Measurements from ENCODE around the gene MAPK6. TPM values are rescaled to one million over a fixed set of nuclear protein-coding genes. Genes with fewer than 3 reads are reported as not detected.

MAPK6 gene
- total RNA-seq, 2 donors from 2014 or later: 80.2 to 81.6 TPM

DNA sequence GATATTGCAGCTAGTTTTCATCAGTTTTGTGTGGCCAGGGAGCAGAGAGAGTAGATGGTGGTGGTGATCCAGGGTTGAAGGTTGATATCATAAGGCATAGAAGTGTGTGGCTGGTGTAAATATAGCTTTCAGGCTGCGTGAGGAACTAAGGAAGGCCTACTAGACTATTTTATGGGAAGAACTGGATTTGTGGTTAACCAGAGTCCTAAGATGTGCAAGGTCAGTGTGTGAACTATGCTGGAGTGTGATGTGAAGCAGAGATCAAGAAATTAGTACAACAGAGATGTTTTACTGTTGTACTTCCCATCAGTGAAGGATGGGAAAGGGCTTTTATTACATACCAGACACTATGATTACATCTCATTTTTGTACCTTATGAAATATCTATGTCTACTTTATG is 41.5 kb downstream of the MAPK6 start:
- WGBS, 2 experiments (ENCODE audit: insufficient coverage in 1 of 2, insufficient read length in 1 of 2): 71 to 100% methylated on average over 1 of the region's 1 CpG
- no peak overlapping the region for H3K4me3 ChIP-seq (ENCODE audit: low read length)
- peaks cover 34% of the 10 kb centered on the region for H3K36me3 Mint-ChIP-seq (ENCODE audit: low read depth)
- no peak overlapping the region for H3K27ac ChIP-seq (ENCODE audit: low read depth, low read length)
- H3K4me1 Mint-ChIP-seq: no peaks in the 10 kb centered on the region
- no peaks in the 10 kb centered on the region for H3K4me1 ChIP-seq (ENCODE audit: control insufficient read depth, insufficient read depth, low read length)
- no peak overlapping the region for H3K27ac Mint-ChIP-seq
- no peak overlapping the region for H3K9ac ChIP-seq (ENCODE audit: extremely low read depth, low read length, poor library complexity, severe bottlenecking)
- H3K27me3 ChIP-seq (ENCODE audit: control insufficient read depth, insufficient read depth, low read length, poor library complexity, severe bottlenecking): no peaks in the 10 kb centered on the region
- no peaks in the 10 kb centered on the region for H3K9me3 ChIP-seq (ENCODE audit: control insufficient read depth, low read length)
- TF ChIP-seq, protein P1, sequence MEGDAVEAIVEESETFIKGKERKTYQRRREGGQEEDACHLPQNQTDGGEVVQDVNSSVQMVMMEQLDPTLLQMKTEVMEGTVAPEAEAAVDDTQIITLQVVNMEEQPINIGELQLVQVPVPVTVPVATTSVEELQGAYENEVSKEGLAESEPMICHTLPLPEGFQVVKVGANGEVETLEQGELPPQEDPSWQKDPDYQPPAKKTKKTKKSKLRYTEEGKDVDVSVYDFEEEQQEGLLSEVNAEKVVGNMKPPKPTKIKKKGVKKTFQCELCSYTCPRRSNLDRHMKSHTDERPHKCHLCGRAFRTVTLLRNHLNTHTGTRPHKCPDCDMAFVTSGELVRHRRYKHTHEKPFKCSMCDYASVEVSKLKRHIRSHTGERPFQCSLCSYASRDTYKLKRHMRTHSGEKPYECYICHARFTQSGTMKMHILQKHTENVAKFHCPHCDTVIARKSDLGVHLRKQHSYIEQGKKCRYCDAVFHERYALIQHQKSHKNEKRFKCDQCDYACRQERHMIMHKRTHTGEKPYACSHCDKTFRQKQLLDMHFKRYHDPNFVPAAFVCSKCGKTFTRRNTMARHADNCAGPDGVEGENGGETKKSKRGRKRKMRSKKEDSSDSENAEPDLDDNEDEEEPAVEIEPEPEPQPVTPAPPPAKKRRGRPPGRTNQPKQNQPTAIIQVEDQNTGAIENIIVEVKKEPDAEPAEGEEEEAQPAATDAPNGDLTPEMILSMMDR (conservative IDR thresholded peaks at IDR 0.05): no peak
- H3K4me3 Mint-ChIP-seq: no peak overlapping the region
- H3K27me3 Mint-ChIP-seq (ENCODE audit: insufficient read depth): no peaks in the 10 kb centered on the region
- no peaks in the 10 kb centered on the region for H3K9me3 Mint-ChIP-seq
- H3K36me3 ChIP-seq (ENCODE audit: control insufficient read depth, insufficient read depth, low read length): peaks cover 93% of the 10 kb centered on the region
- DNase-seq: no peak

DNA sequence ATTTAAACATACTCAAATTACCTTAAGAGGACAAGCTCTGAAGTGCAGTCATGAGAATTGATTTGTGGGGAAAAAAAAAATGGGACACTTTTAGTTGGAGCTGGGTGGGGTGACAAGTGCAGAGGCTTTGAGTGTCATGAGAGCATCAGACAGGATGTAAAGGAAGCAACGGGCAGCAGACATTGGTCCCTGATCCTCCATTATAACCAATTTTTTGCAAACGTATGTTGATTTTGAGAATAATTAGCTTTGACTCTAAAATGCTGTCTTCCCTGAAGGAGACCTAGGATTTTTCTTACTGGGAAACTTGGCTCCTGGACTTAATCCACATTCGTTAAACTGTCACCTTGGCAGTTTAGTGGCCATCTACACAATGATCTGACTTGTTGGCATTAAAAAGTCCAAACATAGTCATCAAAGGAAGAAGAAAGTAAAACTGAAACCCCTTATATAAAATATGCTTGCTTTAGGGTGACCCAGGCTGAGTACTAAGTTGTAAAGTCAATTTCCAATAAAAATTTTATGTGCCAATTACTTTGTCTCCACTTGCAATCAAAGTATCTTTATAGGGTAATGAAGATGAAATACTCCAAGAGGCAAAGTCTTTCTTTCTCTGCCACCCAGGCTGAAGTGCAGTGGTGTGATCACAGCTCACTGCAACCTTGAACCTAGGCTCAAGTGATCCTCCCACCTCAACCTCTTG is 48.0 kb downstream of the MAPK6 start:
- WGBS, 2 experiments (ENCODE audit: insufficient coverage in 1 of 2, insufficient read length in 1 of 2): 94 to 100% methylated on average over 2 to 3 of the region's 3 CpGs
- no peaks in the 10 kb centered on the region for H3K9me3 ChIP-seq (ENCODE audit: control insufficient read depth, low read length)
- no peak overlapping the region for H3K27ac Mint-ChIP-seq
- peaks cover 5% of the 10 kb centered on the region for H3K27me3 Mint-ChIP-seq (ENCODE audit: insufficient read depth)
- TF ChIP-seq, protein P1 (conservative IDR thresholded peaks at IDR 0.05): no peak
- peaks cover 7% of the 10 kb centered on the region for H3K4me1 ChIP-seq (ENCODE audit: control insufficient read depth, insufficient read depth, low read length)
- no peak overlapping the region for H3K27ac ChIP-seq (ENCODE audit: low read depth, low read length)
- H3K4me1 Mint-ChIP-seq: peaks cover 10% of the 10 kb centered on the region
- H3K4me3 ChIP-seq (ENCODE audit: low read length): no peak overlapping the region
- H3K36me3 ChIP-seq (ENCODE audit: control insufficient read depth, insufficient read depth, low read length): peaks cover 33% of the 10 kb centered on the region
- DNase-seq: no peak
- H3K27me3 ChIP-seq (ENCODE audit: control insufficient read depth, insufficient read depth, low read length, poor library complexity, severe bottlenecking): no peaks in the 10 kb centered on the region
- H3K4me3 Mint-ChIP-seq: no peak overlapping the region
- H3K9ac ChIP-seq (ENCODE audit: extremely low read depth, low read length, poor library complexity, severe bottlenecking): no peak overlapping the region
- no peaks in the 10 kb centered on the region for H3K9me3 Mint-ChIP-seq
- peaks cover 22% of the 10 kb centered on the region for H3K36me3 Mint-ChIP-seq (ENCODE audit: low read depth)

DNA sequence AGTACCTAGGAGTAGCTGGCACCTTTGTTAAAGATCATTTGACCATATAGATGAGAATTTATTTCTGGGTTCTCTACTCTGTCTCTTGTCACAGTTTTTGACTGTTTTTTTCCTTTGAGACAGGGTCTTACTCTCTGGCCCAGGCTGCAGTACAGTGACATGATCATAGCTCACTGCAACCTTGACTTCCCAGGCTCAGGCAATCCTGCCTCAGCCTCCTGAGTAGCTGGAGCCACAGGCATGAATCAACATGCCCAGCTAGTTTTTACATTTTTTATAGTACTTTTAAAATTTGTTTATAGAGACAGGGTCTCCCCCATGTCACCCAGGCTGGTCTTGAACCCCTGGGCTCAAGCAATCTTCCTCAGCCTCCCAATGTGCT is 48.5 kb downstream of the MAPK6 start:
- no peaks in the 10 kb centered on the region for H3K9me3 ChIP-seq (ENCODE audit: control insufficient read depth, low read length)
- H3K9ac ChIP-seq (ENCODE audit: extremely low read depth, low read length, poor library complexity, severe bottlenecking): no peak overlapping the region
- Mint-ChIP-seq H3K4me3 (no peak overlapping the region), H3K9me3 (no peaks in the 10 kb centered on the region), H3K27me3 (ENCODE audit: insufficient read depth) (peaks cover 5% of the 10 kb centered on the region), H3K36me3 (ENCODE audit: low read depth) (peaks cover 22% of the 10 kb centered on the region), H3K4me1 (peaks cover 10% of the 10 kb centered on the region), H3K27ac (no peak overlapping the region)
- TF ChIP-seq, protein P1 (conservative IDR thresholded peaks at IDR 0.05): no peak
- H3K36me3 ChIP-seq (ENCODE audit: control insufficient read depth, insufficient read depth, low read length): peaks cover 28% of the 10 kb centered on the region
- no peaks in the 10 kb centered on the region for H3K27me3 ChIP-seq (ENCODE audit: control insufficient read depth, insufficient read depth, low read length, poor library complexity, severe bottlenecking)
- DNase-seq: no peak
- H3K4me3 ChIP-seq (ENCODE audit: low read length): no peak overlapping the region
- H3K27ac ChIP-seq (ENCODE audit: low read depth, low read length): no peak overlapping the region
- H3K4me1 ChIP-seq (ENCODE audit: control insufficient read depth, insufficient read depth, low read length): peaks cover 7% of the 10 kb centered on the region
